GM12873 (cell line): ENCODE measurements around the gene PHKB.

Source experiments
- TF ChIP-seq, protein P1 (sequence below): IDR thresholded peaks from 2 replicates; pipeline ENCODE4 v1.5.1; 2012; ENCODE audit warnings: low read depth, mild to moderate bottlenecking, moderate library complexity, low read length, control low read depth; ENCODE audit not compliant: insufficient read depth; ENCODE audit errors: missing control alignments

PHKB gene

DNA sequence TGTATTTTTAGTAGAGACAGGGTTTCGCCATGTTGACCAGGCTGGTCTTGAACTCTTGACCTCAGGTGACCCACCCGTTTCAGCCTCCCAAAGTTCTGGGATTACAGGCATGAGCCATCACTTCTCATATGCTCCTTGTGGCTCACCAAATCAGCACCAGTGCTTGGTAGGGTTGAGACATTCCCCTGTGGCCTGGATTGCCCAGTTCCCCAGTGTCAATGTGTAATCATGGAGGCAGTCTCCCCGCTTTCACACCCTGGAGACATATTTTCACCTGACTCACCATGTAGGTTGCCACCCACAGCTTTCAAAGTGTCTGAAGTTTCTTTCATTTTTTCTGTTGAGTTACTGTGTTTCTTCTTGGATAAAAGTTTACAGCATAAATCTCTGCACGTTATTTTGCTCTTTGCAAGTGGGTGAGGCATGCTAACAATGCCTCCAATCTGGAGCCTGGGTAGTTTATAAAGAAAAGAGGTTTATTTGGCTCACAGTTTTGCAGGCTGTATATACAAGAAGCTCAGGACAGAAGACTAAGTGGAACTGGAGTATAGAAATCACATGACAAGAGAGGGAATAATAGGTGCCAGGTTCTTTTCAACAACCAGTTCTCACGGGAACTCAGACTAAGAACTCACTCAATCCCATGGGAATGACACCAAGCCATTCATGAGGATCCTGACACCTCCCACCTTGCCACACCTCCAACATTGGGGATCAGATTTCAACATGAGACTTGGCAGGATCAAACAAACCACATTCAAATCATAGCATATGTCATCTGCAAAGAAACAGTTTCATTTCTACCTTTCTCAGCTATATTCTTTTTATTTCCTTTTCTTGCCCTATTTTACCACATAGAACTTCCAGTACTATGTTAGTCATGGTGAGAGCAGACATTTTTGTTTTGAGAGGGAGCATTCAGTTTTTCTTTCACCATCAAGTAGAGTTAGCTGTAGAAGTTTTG is 113.2 kb downstream of the PHKB start:
- TF ChIP-seq, protein P1, sequence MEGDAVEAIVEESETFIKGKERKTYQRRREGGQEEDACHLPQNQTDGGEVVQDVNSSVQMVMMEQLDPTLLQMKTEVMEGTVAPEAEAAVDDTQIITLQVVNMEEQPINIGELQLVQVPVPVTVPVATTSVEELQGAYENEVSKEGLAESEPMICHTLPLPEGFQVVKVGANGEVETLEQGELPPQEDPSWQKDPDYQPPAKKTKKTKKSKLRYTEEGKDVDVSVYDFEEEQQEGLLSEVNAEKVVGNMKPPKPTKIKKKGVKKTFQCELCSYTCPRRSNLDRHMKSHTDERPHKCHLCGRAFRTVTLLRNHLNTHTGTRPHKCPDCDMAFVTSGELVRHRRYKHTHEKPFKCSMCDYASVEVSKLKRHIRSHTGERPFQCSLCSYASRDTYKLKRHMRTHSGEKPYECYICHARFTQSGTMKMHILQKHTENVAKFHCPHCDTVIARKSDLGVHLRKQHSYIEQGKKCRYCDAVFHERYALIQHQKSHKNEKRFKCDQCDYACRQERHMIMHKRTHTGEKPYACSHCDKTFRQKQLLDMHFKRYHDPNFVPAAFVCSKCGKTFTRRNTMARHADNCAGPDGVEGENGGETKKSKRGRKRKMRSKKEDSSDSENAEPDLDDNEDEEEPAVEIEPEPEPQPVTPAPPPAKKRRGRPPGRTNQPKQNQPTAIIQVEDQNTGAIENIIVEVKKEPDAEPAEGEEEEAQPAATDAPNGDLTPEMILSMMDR: no peak

DNA sequence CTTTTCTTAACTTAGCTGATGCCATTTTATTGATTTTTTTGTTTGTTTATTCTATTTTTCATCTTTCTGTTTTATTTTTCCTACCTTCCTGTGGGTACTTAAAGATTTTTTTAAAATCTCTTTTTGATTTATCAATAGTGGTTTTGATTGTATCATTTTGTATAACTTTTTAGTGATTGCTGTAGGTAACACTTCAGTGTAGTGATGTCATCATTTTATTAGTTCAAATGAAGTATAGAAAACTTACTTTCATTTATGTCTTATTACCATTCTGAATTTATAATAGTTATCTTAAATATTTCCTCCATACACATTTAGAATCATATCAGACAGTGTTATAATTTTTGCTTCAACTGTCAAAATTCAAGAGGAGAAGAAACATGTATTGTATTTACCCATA is 115.9 kb downstream of the PHKB start:
- TF ChIP-seq, protein P1: no peak

DNA sequence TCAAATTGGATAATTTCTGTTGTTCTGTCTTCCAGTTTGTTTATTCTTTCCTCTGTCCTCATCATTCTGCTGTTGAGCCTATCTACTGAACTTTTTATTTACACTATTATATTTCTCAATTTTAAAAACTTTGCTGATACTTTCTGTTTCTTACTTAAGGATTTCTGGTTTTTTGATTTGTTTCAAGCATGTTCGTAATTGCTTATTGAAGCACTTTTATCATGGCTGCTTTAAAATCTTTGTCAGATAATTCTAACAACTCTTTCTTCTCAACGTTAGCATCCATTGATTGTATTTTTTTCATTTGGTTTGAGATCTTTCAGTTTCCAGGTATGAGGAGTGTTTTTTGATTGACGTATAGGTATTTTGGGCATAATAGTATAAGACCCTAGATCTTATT is 116.9 kb downstream of the PHKB start:
- TF ChIP-seq, protein P1: no peak

DNA sequence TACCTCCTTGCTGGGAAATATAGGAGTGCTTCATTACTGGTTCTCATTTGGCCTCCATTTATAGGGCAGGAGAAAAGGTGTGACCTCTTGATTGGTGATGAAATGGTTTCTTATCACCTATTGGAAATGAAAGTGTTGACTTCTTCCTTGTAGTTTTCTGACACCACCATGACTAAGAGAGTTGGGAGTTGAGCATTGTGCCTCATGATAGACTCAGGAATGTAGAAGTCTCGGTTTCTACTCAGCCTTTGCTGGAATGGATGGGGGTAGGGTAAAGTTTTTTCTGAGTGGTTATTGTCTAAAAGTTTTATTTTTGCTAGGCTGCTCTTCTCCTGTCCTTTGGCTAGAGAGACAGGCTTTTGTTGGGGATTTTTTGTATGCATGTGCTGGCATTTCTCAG is 117.4 kb downstream of the PHKB start:
- TF ChIP-seq, protein P1: no peak

DNA sequence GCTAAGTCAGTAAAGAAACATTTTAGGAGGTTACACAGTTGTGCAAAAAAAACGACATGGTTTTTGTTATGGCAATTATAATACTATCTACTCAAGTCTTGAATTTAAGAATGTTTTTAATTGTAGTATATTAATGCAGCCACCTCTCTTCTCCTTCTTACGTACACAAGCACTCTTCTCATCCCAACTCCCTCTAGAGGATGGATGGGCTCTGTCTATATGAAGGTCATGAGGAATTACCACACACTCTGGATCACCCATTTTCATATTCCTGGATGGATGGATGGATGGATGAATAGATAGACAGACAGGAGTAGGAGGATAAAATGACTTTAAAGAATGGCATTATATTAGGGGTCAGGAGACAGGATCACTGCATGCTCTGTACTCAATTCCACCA is 120.0 kb downstream of the PHKB start:
- TF ChIP-seq, protein P1: no peak

DNA sequence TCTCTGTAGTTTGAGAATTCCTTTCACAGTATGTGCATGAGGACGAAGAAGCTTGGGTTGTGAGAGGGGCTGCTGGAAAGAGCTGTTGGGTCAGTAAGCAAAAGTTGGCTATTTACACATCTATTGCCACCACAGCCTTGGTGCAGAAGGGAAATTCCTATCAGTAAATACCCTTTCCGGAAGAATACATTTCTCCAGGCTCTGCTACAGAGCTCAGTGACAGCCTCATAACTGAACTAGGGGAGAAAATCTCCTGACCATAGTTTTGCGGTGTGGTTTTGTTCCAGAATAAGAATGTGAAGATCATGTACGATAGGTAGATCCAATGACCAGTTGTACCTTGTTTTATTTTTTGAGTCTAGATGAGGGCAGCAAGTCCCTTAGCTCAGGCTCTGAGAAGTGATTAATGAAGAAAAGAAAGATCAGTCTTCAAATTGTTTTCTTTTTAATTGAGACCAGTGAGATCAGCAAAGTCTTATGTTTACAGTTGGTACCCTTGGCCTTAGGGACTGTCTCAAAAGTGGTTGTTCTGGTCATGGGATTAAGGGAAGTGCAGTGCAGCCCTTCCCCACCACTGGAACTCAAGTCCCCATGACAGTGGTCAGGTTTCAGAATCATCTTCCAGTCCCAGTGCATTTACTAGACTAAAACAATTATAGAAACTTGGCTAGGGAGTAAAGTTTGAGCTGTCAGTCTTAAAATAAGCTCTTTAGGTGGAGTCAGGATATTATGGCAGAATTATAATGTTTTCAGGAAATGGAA is 123.5 kb downstream of the PHKB start:
- TF ChIP-seq, protein P1: no peak

DNA sequence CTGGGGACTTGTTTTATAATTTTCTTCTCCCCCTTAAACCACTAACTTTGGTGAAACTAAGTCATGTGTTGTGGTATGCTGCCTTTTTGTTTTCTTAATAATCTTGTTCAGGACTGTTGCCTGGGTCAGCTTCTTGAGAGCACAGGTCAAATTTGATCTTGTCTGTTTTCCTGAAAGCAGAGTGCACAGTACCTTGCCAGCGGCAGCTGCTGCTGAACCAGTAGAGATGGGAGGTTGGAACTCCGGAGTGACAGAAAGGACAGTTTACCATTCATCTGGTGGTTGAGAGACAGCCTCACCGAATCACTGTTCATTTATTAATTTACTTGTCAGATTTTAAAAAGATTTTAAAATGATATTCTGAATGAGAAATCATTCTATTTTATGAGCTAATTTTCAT is 125.0 kb downstream of the PHKB start:
- TF ChIP-seq, protein P1: no peak
